MM.1S (cell line): ENCODE measurements around the gene RTKN.

Experiments
- DNase-seq: peaks from one replicate; pipeline ENCODE4 v3.0.0-alpha.2; 2015
- H2AFZ ChIP-seq: fragments of 300-600 bp; sonication (generic); 2 replicates; pipeline ENCODE4 v1.6.0; 2016; ENCODE audit warnings: antibody characterized with exemption, low read length
- H3F3A ChIP-seq: fragments of 300-600 bp; sonication (generic); 2 replicates; pipeline ENCODE4 v1.6.1; 2016; ENCODE audit warnings: mild to moderate bottlenecking, antibody characterized with exemption, low read length, moderate library complexity, mixed read lengths; ENCODE audit not compliant: insufficient read depth
- H3K27ac ChIP-seq: fragments of 300-600 bp; sonication (generic); 2 replicates; pipeline ENCODE4 v1.5.1; 2016; ENCODE audit warnings: mild to moderate bottlenecking, low read length
- H3K27me3 ChIP-seq: fragments of 300-600 bp; sonication (generic); replicated peaks from 2 replicates; pipeline ENCODE4 v1.6.0; 2016; ENCODE audit warnings: low read length; ENCODE audit not compliant: insufficient read depth
- H3K36me3 ChIP-seq: fragments of 300-600 bp; sonication (generic); replicated peaks from 2 replicates; pipeline ENCODE4 v1.6.1; 2016; ENCODE audit warnings: mild to moderate bottlenecking, low read length, mixed read lengths; ENCODE audit not compliant: insufficient read depth
- H3K4me1 ChIP-seq: fragments of 300-600 bp; sonication (generic); 2 replicates; pipeline ENCODE4 v1.6.1; 2016; ENCODE audit warnings: low read length, mixed read lengths
- H3K4me2 ChIP-seq: fragments of 300-600 bp; sonication (generic); 2 replicates; pipeline ENCODE4 v1.6.0; 2016; ENCODE audit warnings: low read depth, low read length
- H3K4me3 ChIP-seq: fragments of 300-600 bp; sonication (generic); 2 replicates; pipeline ENCODE4 v1.5.1; 2016; ENCODE audit warnings: low read length, mixed read lengths
- H3K79me2 ChIP-seq: fragments of 300-600 bp; sonication (generic); 2 replicates; pipeline ENCODE4 v1.6.1; 2016; ENCODE audit warnings: mixed run types, low read length, mixed read lengths
- H3K9ac ChIP-seq: fragments of 300-600 bp; sonication (generic); 2 replicates; pipeline ENCODE4 v1.6.1; 2016; ENCODE audit warnings: low read length, mixed read lengths
- H3K9me2 ChIP-seq: fragments of 300-600 bp; sonication (generic); replicated peaks from 2 replicates; pipeline ENCODE4 v1.6.1; 2016; ENCODE audit warnings: mild to moderate bottlenecking, low read length, mixed read lengths; ENCODE audit not compliant: insufficient read depth
- H3K9me3 ChIP-seq: fragments of 300-600 bp; sonication (generic); replicated peaks from 2 replicates; pipeline ENCODE4 v1.6.1; 2016; ENCODE audit warnings: mild to moderate bottlenecking, low read length, mixed read lengths; ENCODE audit not compliant: insufficient read depth
- H4K20me1 ChIP-seq: fragments of 300-600 bp; sonication (generic); 2 replicates; pipeline ENCODE4 v1.6.1; 2016; ENCODE audit warnings: mild to moderate bottlenecking, low read length, moderate library complexity, mixed read lengths; ENCODE audit not compliant: insufficient read depth
- CTCF ChIP-seq: fragments of 300-600 bp; sonication (generic); IDR thresholded peaks from 2 replicates; pipeline ENCODE4 v1.5.1; 2016; ENCODE audit warnings: antibody characterized with exemption, low read length, mixed read lengths
- EZH2 ChIP-seq: fragments of 300-600 bp; sonication (generic); optimal IDR thresholded peaks from 2 replicates; pipeline ENCODE3; 2017; ENCODE audit warnings: low read depth, mild to moderate bottlenecking, antibody characterized with exemption, low read length, mixed read lengths
- EZH2phosphoT487 ChIP-seq: fragments of 300-600 bp; sonication (generic); IDR thresholded peaks from 2 replicates; pipeline ENCODE4 v1.6.1; 2018; ENCODE audit warnings: antibody characterized with exemption, low read length

Gene RTKN

GRCh38 chr2:74481961-74482800 lies 40.4 kb upstream of the RTKN start:
- Histone ChIP-seq H3K9me2 (no peaks in the 10 kb centered on the region), H3F3A (peaks cover 4% of the 10 kb centered on the region; the same call in 1 of the 2 replicates), H3K9ac (peak overlapping the region; percentile 92), H3K9me3 (no peaks in the 10 kb centered on the region), H3K4me3 (peak overlapping the region; percentile 99), H2AFZ (peak overlapping the region; percentile 99), H3K27me3 (no peaks in the 10 kb centered on the region), H3K79me2 (peaks cover 33% of the 10 kb centered on the region), H4K20me1 (no peaks in the 10 kb centered on the region), H3K4me2 (peak overlapping the region; percentile 98), H3K27ac (peak overlapping the region; percentile 77; the same call in 1 of the 2 replicates), H3K4me1 (peaks cover 8% of the 10 kb centered on the region), H3K36me3 (no peaks in the 10 kb centered on the region)
- TF ChIP-seq CTCF (no peak), EZH2 (no peak), EZH2phosphoT487 (no peak)
- peak; percentile 57 for DNase-seq

- Histone ChIP-seq H2AFZ (no peak overlapping the region), H3K9me2 (no peaks in the 10 kb centered on the region), H3K4me3 (peak overlapping the region; percentile 99), H3F3A (peaks cover 4% of the 10 kb centered on the region; the same call in 1 of the 2 replicates), H3K27ac (no peak overlapping the region), H3K4me1 (peaks cover 8% of the 10 kb centered on the region), H3K9ac (peak overlapping the region; percentile 92), H3K79me2 (peaks cover 33% of the 10 kb centered on the region), H4K20me1 (no peaks in the 10 kb centered on the region), H3K4me2 (peak overlapping the region; percentile 98), H3K27me3 (no peaks in the 10 kb centered on the region), H3K36me3 (no peaks in the 10 kb centered on the region), H3K9me3 (no peaks in the 10 kb centered on the region)
- TF ChIP-seq EZH2 (no peak), EZH2phosphoT487 (no peak), CTCF (no peak)
- no peak for DNase-seq
These were observed 39.7 kb upstream of the RTKN start for GRCh38 chr2:74481431-74481830.

GRCh38 chr2:74474899-74475298 lies 33.2 kb upstream of the RTKN start:
- peaks cover 34% of the 10 kb centered on the region for H3F3A ChIP-seq

More at GRCh38 chr2:74474899-74475298, 33.2 kb upstream of the RTKN start:
- Histone ChIP-seq H3K36me3 (no peaks in the 10 kb centered on the region; the same call in 1 of the 2 replicates), H3K27ac (no peak overlapping the region), H2AFZ (no peak overlapping the region), H4K20me1 (no peaks in the 10 kb centered on the region), H3K4me1 (peaks cover 5% of the 10 kb centered on the region; the same call in 1 of the 2 replicates), H3K9ac (no peak overlapping the region), H3K9me3 (no peaks in the 10 kb centered on the region), H3K27me3 (no peaks in the 10 kb centered on the region), H3K9me2 (no peaks in the 10 kb centered on the region), H3K79me2 (peaks cover 6% of the 10 kb centered on the region), H3K4me2 (no peak overlapping the region), H3K4me3 (no peak overlapping the region)
- TF ChIP-seq CTCF (peak; percentile 21), EZH2phosphoT487 (no peak)
- no peak for DNase-seq
